Heart left ventricle (tissue), 16 donors: ENCODE measurements around the gene STAC2. TPM values are rescaled to one million over a fixed set of nuclear protein-coding genes. Genes with fewer than 3 reads are reported as not detected.

Experiments
- ATAC-seq, 4 donors: fragments of 200-7000 bp; cut with Tn5 transposase; one replicate each; pipeline ENCODE4 v1.9.1; 2020 to 2022; ENCODE audit warnings: moderate library complexity in 4 of 4, mild to moderate bottlenecking in 3 of 4, moderate number of reproducible peaks in 1 of 4
- DNase-seq, 5 donors: peaks; one replicate each; pipeline ENCODE4 v3.0.0-alpha.2; 2020
- H3K27ac ChIP-seq, 12 donors: fragments of 200-600 bp; sonication (generic) in 4 of 12; one replicate each; pipeline versions ENCODE4 v1.5.0 to v1.8.0; 2016 to 2022; ENCODE audit warnings: mild to moderate bottlenecking in 2 of 12
- H3K27me3 ChIP-seq, 9 donors: fragments of 200-600 bp; sonication (generic) in 2 of 9; one replicate each; pipeline versions ENCODE4 v1.5.1 to v1.8.0; 2016 to 2022; ENCODE audit warnings: mild to moderate bottlenecking in 3 of 9
- H3K36me3 ChIP-seq, 9 donors: fragments of 200-600 bp; sonication (generic) in 2 of 9; one replicate each; pipeline versions ENCODE4 v1.5.0 to v1.8.0; 2018 to 2022; ENCODE audit warnings: mild to moderate bottlenecking in 2 of 9
- H3K4me1 ChIP-seq, 12 donors: fragments of 200-600 bp; sonication (generic) in 4 of 12; one replicate each; pipeline versions ENCODE4 v1.5.0 to v1.8.0; 2016 to 2022; ENCODE audit warnings: mild to moderate bottlenecking in 3 of 12
- H3K4me3 ChIP-seq, 12 donors: fragments of 200-600 bp; sonication (generic) in 4 of 12; one replicate each; pipeline versions ENCODE4 v1.5.0 to v1.8.0; 2017 to 2022; ENCODE audit warnings: mild to moderate bottlenecking in 9 of 12, moderate library complexity in 4 of 12
- H3K9me3 ChIP-seq, 12 donors: fragments of 200-600 bp; sonication (generic) in 4 of 12; one replicate each; pipeline versions ENCODE4 v1.5.0 to v1.8.0; 2016 to 2022; ENCODE audit warnings: mild to moderate bottlenecking in 1 of 12
- POLR2A ChIP-seq, 2 donors: fragments of 450-650 bp; IDR thresholded peaks; one replicate each; pipeline ENCODE4 v1.6.1; 2017; ENCODE audit warnings: antibody characterized with exemption in 2 of 2, mild to moderate bottlenecking in 2 of 2, moderate library complexity in 2 of 2
- WGBS, 4 donors: extraction: QIAGEN DNeasy Blood & Tissue Kit in 2 of 4; methylation state at CpG; one replicate each; pipeline versions ENCODE4 v1.1.5 to v1.1.7; 2013 to 2018; 5-methylcytosine and 5-hydroxymethylcytosine counted together
- intact Hi-C, 10 donors: fragments of 100-400 bp; cut with DNase I; formaldehyde crosslinking; loops; one replicate each; pipeline versions ENCODE4 v1.11.1 to v1.14.2; 2022
- polyA plus RNA-seq, 2 donors: library from polyadenylated mRNA; stranded (reverse); fragments of 200-250 nt; gene quantifications; one replicate each; pipeline ENCODE4 v1.2.3, GENCODE V29; 2013
- total RNA-seq, 9 donors: library from RNA; depleted of rRNA in 2 of 9; stranded (reverse); fragments of >200 nt in 2 of 9; fragmentation: NEBNext Ultra II Directional in 3 of 9; extraction: Animal tissue kit (Norgen Biotek cat#: 25700) in 3 of 9; gene quantifications; one replicate each; pipeline versions ENCODE4 v1.1.0 to v1.2.4, GENCODE V29; 2016 to 2023
- TF ChIP-seq, protein P1 (sequence below), 12 donors: fragments of 200-600 bp; sonication (generic) in 4 of 12; IDR thresholded peaks; one replicate each; pipeline versions ENCODE4 v1.5.0 to v1.8.0; 2018 to 2022; ENCODE audit warnings: antibody characterized with exemption in 12 of 12, mild to moderate bottlenecking in 5 of 12
- donor health status: ischemic (EF 13 %, LVEDD 7.1; RV severe dilation, severe dysfunction).
- donor health status: healthy with polysubstance abuse.
- donor health status: DM: no; HTN: yes; CAD: no.
- donor health status: DM: no; HTN: no; CAD: no.
- donor health status: ischemic (EF 25% LVEDD 6.9; RV normal size, moderate dysfunction).
- donor health status: ischemic (EF 25% LVEDD 5.7; RV mildly dilated, moderate dysfunction).
- donor health status: healthy.
- donor health status: DM: yes; HTN: yes; CAD: no.
- donor health status: ischemic (EF 35%, LVEDD 5.7; RV mildly dilated, moderate dysfunction).
- donor health status: nonischemic (EF 11% LVEDD 7.7; RV severe dilation, severe dysfunction).
- donor health status: DM: yes; HTN: yes; CAD: no.
- donor health status: PGD.
- donor health status: ischemic (EF 29% LVEDD 5.4; RV normal size, mild dysfunction).
- donor health status: nonischemic (EF 23%, LVEDD 6.1; RV moderate dilation, normal function).

The STAC2 gene
- total and polyA plus RNA-seq, 11 donors = 0.16 to 5.3 (median 0.36) TPM

DNA sequence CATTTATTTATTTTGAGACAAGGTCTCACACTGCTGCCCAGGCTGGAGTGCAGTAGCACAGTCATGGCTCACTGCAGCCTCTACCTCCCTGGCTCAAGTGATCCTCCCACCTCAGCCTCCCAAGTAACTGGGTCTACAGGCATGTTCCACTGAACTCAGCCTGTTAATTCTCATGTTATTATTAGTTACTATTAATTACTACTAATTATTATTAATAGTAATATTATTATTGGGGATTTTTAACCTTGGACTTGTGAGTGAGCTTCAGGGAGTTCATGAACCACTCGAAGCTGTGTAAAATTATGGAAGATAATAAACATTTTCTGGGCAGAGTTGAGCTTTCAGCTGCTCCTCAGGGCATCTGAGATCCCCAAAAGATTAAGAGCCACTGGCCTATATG is 4.6 kb upstream of the STAC2 start:
- Histone ChIP-seq H3K4me3 (no peak overlapping the region), H3K27me3 (peaks cover 4 to 81% (median 39%) of the 10 kb centered on the region in 9 donors), H3K9me3 (no peaks in the 10 kb centered on the region), H3K27ac (no peak overlapping the region), H3K36me3 (no peaks in the 10 kb centered on the region), H3K4me1 (peaks cover 0 to 26% (median 14%) of the 10 kb centered on the region in 12 donors)
- intact Hi-C loops = loop anchor here in 4 of 10 donors (5.0 to 10.0 kb wide), 5 partner anchors 38 to 248 kb away; partner anchors contain the start of gene ARL5C (in 1 of the 4)
- DNase-seq = no peak
- WGBS, 4 donors = 44 to 94% (median 90%) methylated on average over 1 of the region's 1 CpG
- ATAC-seq = no peak
- TF ChIP-seq POLR2A (IDR thresholded peaks at IDR 0.05) = no peak
- TF ChIP-seq, protein P1, sequence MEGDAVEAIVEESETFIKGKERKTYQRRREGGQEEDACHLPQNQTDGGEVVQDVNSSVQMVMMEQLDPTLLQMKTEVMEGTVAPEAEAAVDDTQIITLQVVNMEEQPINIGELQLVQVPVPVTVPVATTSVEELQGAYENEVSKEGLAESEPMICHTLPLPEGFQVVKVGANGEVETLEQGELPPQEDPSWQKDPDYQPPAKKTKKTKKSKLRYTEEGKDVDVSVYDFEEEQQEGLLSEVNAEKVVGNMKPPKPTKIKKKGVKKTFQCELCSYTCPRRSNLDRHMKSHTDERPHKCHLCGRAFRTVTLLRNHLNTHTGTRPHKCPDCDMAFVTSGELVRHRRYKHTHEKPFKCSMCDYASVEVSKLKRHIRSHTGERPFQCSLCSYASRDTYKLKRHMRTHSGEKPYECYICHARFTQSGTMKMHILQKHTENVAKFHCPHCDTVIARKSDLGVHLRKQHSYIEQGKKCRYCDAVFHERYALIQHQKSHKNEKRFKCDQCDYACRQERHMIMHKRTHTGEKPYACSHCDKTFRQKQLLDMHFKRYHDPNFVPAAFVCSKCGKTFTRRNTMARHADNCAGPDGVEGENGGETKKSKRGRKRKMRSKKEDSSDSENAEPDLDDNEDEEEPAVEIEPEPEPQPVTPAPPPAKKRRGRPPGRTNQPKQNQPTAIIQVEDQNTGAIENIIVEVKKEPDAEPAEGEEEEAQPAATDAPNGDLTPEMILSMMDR (IDR thresholded peaks at IDR 0.05) = no peak

DNA sequence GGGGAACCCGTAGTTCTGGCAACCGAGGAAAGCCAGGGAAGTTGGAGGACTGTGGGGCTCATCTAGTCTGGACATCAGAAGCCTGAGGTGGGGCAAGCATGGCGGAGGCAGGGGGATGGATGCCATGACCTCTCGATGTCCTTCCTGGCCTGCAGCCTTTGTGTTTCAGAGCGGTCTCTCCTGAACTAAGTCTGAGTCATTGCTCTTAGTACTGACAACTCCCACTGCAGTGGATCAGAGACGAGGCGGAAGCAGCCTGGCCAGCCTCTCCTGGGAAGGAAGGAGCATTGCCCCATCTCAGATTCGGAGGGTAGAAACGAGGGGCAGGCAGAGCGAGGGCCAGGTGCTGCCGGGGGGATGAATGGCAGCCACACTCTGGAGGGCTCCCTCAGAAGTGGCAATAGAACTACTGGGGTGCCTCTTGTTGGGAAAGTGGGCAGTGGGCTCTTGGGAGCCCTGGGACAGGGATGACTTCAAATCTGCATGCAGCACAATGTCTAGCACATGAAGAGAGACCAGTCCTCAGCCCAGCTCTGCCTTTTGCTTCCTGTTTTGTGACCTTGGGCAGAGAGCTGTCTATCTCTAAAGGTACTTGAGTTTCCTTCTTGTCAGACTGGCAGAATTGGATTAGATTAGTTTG is 3.6 kb upstream of the STAC2 start:
- Histone ChIP-seq H3K4me1 (peaks cover 0 to 36% (median 20%) of the 10 kb centered on the region in 12 donors), H3K9me3 (no peaks in the 10 kb centered on the region), H3K27me3 (peaks cover 11 to 88% (median 47%) of the 10 kb centered on the region in 9 donors), H3K4me3 (no peak overlapping the region), H3K36me3 (no peaks in the 10 kb centered on the region), H3K27ac (no peak overlapping the region)
- DNase-seq (peak in 1 of 5 donors; percentile 53), ATAC-seq (no peak)
- WGBS, 4 donors = 57 to 79% (median 65%) methylated on average over 11 of the region's 11 CpGs
- TF ChIP-seq, protein P1 (IDR thresholded peaks at IDR 0.05) = no peak
- intact Hi-C loops = no loop called here

DNA sequence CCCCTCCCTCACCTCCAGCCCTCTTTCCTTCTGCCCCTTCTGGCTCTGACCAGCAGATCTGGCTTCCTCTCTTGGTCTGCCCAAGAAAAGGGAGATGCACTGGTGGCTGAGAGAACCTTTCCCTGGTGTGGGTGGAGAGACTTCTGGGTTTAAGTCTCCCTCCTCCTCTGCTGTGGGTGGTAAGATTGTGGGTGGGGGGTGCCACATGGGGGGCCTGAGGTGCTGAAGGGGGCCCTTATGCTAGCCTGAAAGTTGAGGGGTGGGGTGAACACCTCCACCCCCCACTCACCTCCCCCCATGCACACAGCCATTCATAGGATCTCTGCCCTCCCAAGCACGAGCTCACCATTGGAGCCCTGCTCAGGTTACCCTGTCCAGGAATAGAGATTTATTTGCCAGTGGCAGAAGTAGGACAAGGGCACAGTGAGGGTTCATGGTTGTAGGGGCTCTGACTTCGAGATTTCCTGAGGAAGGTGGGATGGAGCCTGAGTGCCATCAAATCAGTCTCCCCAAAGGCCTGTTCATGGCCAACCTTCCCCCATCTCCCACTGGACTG is 1.7 kb upstream of the STAC2 start:
- Histone ChIP-seq H3K4me1 (peaks cover 0 to 36% (median 20%) of the 10 kb centered on the region in 12 donors), H3K27ac (no peak overlapping the region), H3K9me3 (no peaks in the 10 kb centered on the region), H3K36me3 (no peaks in the 10 kb centered on the region), H3K27me3 (peaks cover 11 to 70% (median 38%) of the 10 kb centered on the region in 9 donors), H3K4me3 (no peak overlapping the region)
- TF ChIP-seq, protein P1 (IDR thresholded peaks at IDR 0.05) = no peak
- no peak for TF ChIP-seq POLR2A (IDR thresholded peaks at IDR 0.05)
- no peak for ATAC-seq
- intact Hi-C loops = no loop called here
- WGBS, 4 donors = 59 to 86% (median 74%) methylated on average over 2 of the region's 2 CpGs
- DNase-seq = peak in 1 of 5 donors; percentile 2

DNA sequence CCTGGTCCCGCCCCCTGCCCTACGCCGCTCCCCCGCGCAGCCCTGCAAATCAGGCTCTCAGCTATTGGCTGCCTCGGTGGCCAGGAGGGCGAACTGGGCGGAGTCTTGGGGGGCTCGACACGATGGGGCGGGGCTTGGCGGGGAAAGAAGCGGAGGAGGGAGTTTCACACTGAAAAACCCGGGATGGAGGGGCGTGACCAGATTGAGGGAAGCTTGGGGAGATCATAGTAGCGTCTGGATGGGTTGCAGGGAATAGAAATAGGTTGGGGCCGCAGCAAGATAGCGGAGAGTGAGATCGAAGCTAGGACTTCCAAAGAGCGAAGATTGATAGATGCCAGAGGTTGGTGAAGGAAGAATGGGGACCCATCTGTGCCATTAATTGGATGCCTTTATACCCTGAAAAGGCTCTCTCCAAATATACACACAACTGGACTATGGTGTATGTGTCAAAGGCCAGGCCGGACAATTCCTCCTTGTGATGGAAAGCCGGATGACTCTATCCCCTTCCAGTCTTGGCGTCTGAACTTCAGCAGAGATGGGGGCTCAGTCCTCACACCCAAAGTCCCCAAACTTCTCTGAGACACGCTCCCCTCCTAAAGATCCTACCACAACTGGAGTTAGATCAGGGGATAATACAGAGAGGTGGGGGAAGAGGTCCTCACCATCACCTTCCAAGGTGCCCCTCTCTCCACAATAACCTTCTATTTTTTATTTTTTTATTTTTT is 376 bp upstream of the STAC2 start:
- ATAC-seq (peak; percentile 34 to 92 (median 76)), DNase-seq (peak; percentile 74 to 88 (median 80))
- Histone ChIP-seq H3K27me3 (peaks cover 10 to 59% (median 32%) of the 10 kb centered on the region in 9 donors), H3K36me3 (no peaks in the 10 kb centered on the region), H3K4me1 (peaks cover 0 to 23% (median 15%) of the 10 kb centered on the region in 12 donors), H3K4me3 (peak overlapping the region; percentile 22 to 55 (median 48)), H3K27ac (no peak overlapping the region), H3K9me3 (no peaks in the 10 kb centered on the region)
- intact Hi-C loops = no loop called here
- TF ChIP-seq POLR2A (IDR thresholded peaks at IDR 0.05) = no peak
- TF ChIP-seq, protein P1 (IDR thresholded peaks at IDR 0.05) = no peak
- WGBS, 4 donors = 12 to 16% (median 13%) methylated on average over 22 to 24 of the region's 24 CpGs
